ENCODE results near the gene PHLDB1. TPM values are rescaled to one million over a fixed set of nuclear protein-coding genes. Genes with fewer than 3 reads are reported as not detected.

PHLDB1 gene
- total RNA-seq, 2 donors from 2014 or later, result 45.9 to 54.9 TPM

- no peak for DNase-seq
- Mint-ChIP-seq H3K36me3 (ENCODE audit: low read depth) (no peaks in the 10 kb centered on the region), H3K9me3 (peaks cover under 1% of the 10 kb centered on the region), H3K27me3 (ENCODE audit: insufficient read depth) (peaks cover 5% of the 10 kb centered on the region), H3K27ac (no peak overlapping the region), H3K4me3 (no peak overlapping the region), H3K4me1 (no peaks in the 10 kb centered on the region)
- TF ChIP-seq CTCF (conservative IDR thresholded peaks at IDR 0.05), result no peak
- Histone ChIP-seq H3K4me1 (ENCODE audit: control insufficient read depth, insufficient read depth, low read length) (no peaks in the 10 kb centered on the region), H3K4me3 (ENCODE audit: low read length) (no peak overlapping the region), H3K9me3 (ENCODE audit: control insufficient read depth, low read length) (no peaks in the 10 kb centered on the region), H3K27me3 (ENCODE audit: control insufficient read depth, insufficient read depth, low read length, poor library complexity, severe bottlenecking) (no peaks in the 10 kb centered on the region), H3K36me3 (ENCODE audit: control insufficient read depth, insufficient read depth, low read length) (no peaks in the 10 kb centered on the region), H3K9ac (ENCODE audit: extremely low read depth, low read length, poor library complexity, severe bottlenecking) (no peak overlapping the region), H3K27ac (ENCODE audit: low read depth, low read length) (no peak overlapping the region)
- WGBS, 2 experiments (ENCODE audit: insufficient coverage in 1 of 2, insufficient read length in 1 of 2), result 92 to 93% methylated on average over 5 of the region's 5 CpGs
Observed at GRCh38 chr11:118666371-118666770, 59.0 kb downstream of the PHLDB1 start.

- Histone ChIP-seq H3K27me3 (ENCODE audit: control insufficient read depth, insufficient read depth, low read length, poor library complexity, severe bottlenecking) (no peaks in the 10 kb centered on the region), H3K9me3 (ENCODE audit: control insufficient read depth, low read length) (no peaks in the 10 kb centered on the region), H3K4me3 (ENCODE audit: low read length) (no peak overlapping the region), H3K36me3 (ENCODE audit: control insufficient read depth, insufficient read depth, low read length) (no peaks in the 10 kb centered on the region), H3K27ac (ENCODE audit: low read depth, low read length) (no peak overlapping the region), H3K9ac (ENCODE audit: extremely low read depth, low read length, poor library complexity, severe bottlenecking) (no peak overlapping the region), H3K4me1 (ENCODE audit: control insufficient read depth, insufficient read depth, low read length) (no peaks in the 10 kb centered on the region)
- TF ChIP-seq CTCF (conservative IDR thresholded peaks at IDR 0.05), result no peak
- DNase-seq, result no peak
- Mint-ChIP-seq H3K4me1 (no peaks in the 10 kb centered on the region), H3K4me3 (no peak overlapping the region), H3K27ac (no peak overlapping the region), H3K36me3 (ENCODE audit: low read depth) (no peaks in the 10 kb centered on the region), H3K9me3 (peaks cover 5% of the 10 kb centered on the region), H3K27me3 (ENCODE audit: insufficient read depth) (peaks cover 14% of the 10 kb centered on the region)
- 82 to 86% methylated on average over 1 to 2 of the region's 2 CpGs for WGBS, 2 experiments (ENCODE audit: insufficient coverage in 1 of 2, insufficient read length in 1 of 2)
Observed at GRCh38 chr11:118670063-118670462, 62.6 kb downstream of the PHLDB1 start.

GRCh38 chr11:118671254-118671653, 63.8 kb downstream of the PHLDB1 start:
- H3K27ac Mint-ChIP-seq, result no peak overlapping the region
- Histone ChIP-seq H3K9me3 (ENCODE audit: control insufficient read depth, low read length) (peaks cover 10% of the 10 kb centered on the region), H3K27ac (ENCODE audit: low read depth, low read length) (no peak overlapping the region), H3K36me3 (ENCODE audit: control insufficient read depth, insufficient read depth, low read length) (no peaks in the 10 kb centered on the region), H3K4me1 (ENCODE audit: control insufficient read depth, insufficient read depth, low read length) (no peaks in the 10 kb centered on the region), H3K27me3 (ENCODE audit: control insufficient read depth, insufficient read depth, low read length, poor library complexity, severe bottlenecking) (no peaks in the 10 kb centered on the region), H3K4me3 (ENCODE audit: low read length) (no peak overlapping the region), H3K9ac (ENCODE audit: extremely low read depth, low read length, poor library complexity, severe bottlenecking) (no peak overlapping the region)
- TF ChIP-seq CTCF (conservative IDR thresholded peaks at IDR 0.05), result no peak
- no peaks in the 10 kb centered on the region for H3K4me1 Mint-ChIP-seq
- H3K9me3 Mint-ChIP-seq, result peaks cover 17% of the 10 kb centered on the region
- H3K4me3 Mint-ChIP-seq, result no peak overlapping the region
- H3K36me3 Mint-ChIP-seq (ENCODE audit: low read depth), result no peaks in the 10 kb centered on the region
- 88 to 95% methylated on average over 2 of the region's 2 CpGs for WGBS, 2 experiments (ENCODE audit: insufficient coverage in 1 of 2, insufficient read length in 1 of 2)
- peaks cover 14% of the 10 kb centered on the region for H3K27me3 Mint-ChIP-seq (ENCODE audit: insufficient read depth)
- no peak for DNase-seq
